HEK293 (cell line): Measurements from ENCODE around the gene CFAP46.

Experiments used
- CTCF ChIA-PET: fragments of 350-600 bp; formaldehyde crosslinking; extraction: SDS; loops from one replicate; lab custom pipeline; 2021; ENCODE audit warnings: antibody characterized with exemption; lab: Yijun Ruan, JAX
- POLR2A ChIA-PET: fragments of 300-600 bp; formaldehyde crosslinking; extraction: SDS; loops from one replicate; lab custom pipeline; 2020; ENCODE audit warnings: antibody characterized with exemption, inconsistent platforms; lab: Yijun Ruan, JAX
- H3K27ac ChIP-seq: fragments of 200-500 bp; sonication (Bioruptor generic); 2 replicates; pipeline ENCODE4 v1.5.1; 2014; ENCODE audit warnings: low read depth, low read length, control low read depth, inconsistent platforms; ENCODE audit errors: extremely low read depth
- H3K36me3 ChIP-seq, 2 experiments: fragments of 200-500 bp in 1 of 2; sonication (Bioruptor generic) in 1 of 2; 1 replicate in 1 of 2; 2 replicates in 1 of 2; pipeline ENCODE4 v1.5.1; 2014 to 2017; ENCODE audit warnings: inconsistent platforms in 2 of 2, low read length in 2 of 2; ENCODE audit not compliant: control insufficient read depth in 2 of 2, insufficient read depth in 1 of 2
- H3K4me1 ChIP-seq: fragments of 200-500 bp; sonication (Bioruptor generic); 2 replicates; pipeline ENCODE4 v1.5.1; 2014; ENCODE audit warnings: mild to moderate bottlenecking, low read length, inconsistent platforms; ENCODE audit not compliant: control insufficient read depth, insufficient read depth
- H3K4me3 ChIP-seq: 2 replicates; pipeline ENCODE4 v1.5.1; 2011; ENCODE audit warnings: low read depth, mild to moderate bottlenecking, control low read depth, low read length, moderate library complexity
- H3K9me3 ChIP-seq: fragments of 200-500 bp; sonication (Bioruptor generic); 2 replicates; pipeline ENCODE4 v1.5.1; 2014; ENCODE audit warnings: low read depth, low read length, inconsistent platforms; ENCODE audit not compliant: control insufficient read depth, insufficient read depth
- CTCF ChIP-seq: fragments of 450-650 bp; formaldehyde crosslinking; IDR thresholded peaks from 2 replicates; pipeline ENCODE4 v1.5.1; 2016; ENCODE audit warnings: missing biosample characterization, missing genetic modification characterization
- HOXC10 ChIP-seq: sonication (generic); formaldehyde crosslinking; IDR thresholded peaks from 2 replicates; pipeline ENCODE4 v1.8.1; 2023; ENCODE audit warnings: mild to moderate bottlenecking, missing genetic modification reagents
- KLF16 ChIP-seq: fragments of 450-650 bp; formaldehyde crosslinking; IDR thresholded peaks from 2 replicates; pipeline ENCODE4 v1.5.1; 2017; ENCODE audit warnings: missing biosample characterization, missing genetic modification characterization
- PBX3 ChIP-seq: sonication (generic); formaldehyde crosslinking; IDR thresholded peaks from 2 replicates; pipeline ENCODE4 v1.8.1; 2022; ENCODE audit warnings: mild to moderate bottlenecking, moderate library complexity, missing genetic modification reagents
- PRDM6 ChIP-seq: fragments of 450-650 bp; formaldehyde crosslinking; IDR thresholded peaks from 2 replicates; pipeline ENCODE4 v1.5.1; 2017; ENCODE audit warnings: missing biosample characterization, missing genetic modification characterization
- ZIC2 ChIP-seq: fragments of 450-650 bp; formaldehyde crosslinking; IDR thresholded peaks from 2 replicates; pipeline ENCODE4 v1.5.1; 2016; ENCODE audit warnings: missing biosample characterization, missing genetic modification characterization
- ZNF16 ChIP-seq: fragments of 450-650 bp; formaldehyde crosslinking; IDR thresholded peaks from 2 replicates; pipeline ENCODE4 v1.5.1; 2016; ENCODE audit warnings: low read depth, missing biosample characterization, missing genetic modification characterization
- ZNF184 ChIP-seq: fragments of 450-650 bp; IDR thresholded peaks from 2 replicates; pipeline ENCODE4 v1.5.1; 2018; ENCODE audit warnings: missing biosample characterization, mild to moderate bottlenecking, missing genetic modification characterization
- ZNF202 ChIP-seq: fragments of 450-650 bp; formaldehyde crosslinking; IDR thresholded peaks from 2 replicates; pipeline ENCODE4 v1.5.1; 2016; ENCODE audit warnings: missing biosample characterization, missing genetic modification characterization, borderline replicate concordance
- ZNF214 ChIP-seq: fragments of 450-650 bp; formaldehyde crosslinking; IDR thresholded peaks from 2 replicates; pipeline ENCODE4 v1.5.1; 2017; ENCODE audit warnings: missing biosample characterization, mild to moderate bottlenecking, missing genetic modification characterization, borderline replicate concordance
- ZNF280C ChIP-seq: fragments of 450-650 bp; formaldehyde crosslinking; IDR thresholded peaks from 2 replicates; pipeline ENCODE4 v1.5.1; 2016; ENCODE audit warnings: missing biosample characterization, missing genetic modification characterization
- ZNF292 ChIP-seq: fragments of 450-650 bp; formaldehyde crosslinking; IDR thresholded peaks from 2 replicates; pipeline ENCODE4 v1.5.1; 2016; ENCODE audit warnings: low read depth, missing biosample characterization, missing genetic modification characterization, borderline replicate concordance
- ZNF555 ChIP-seq: fragments of 450-650 bp; formaldehyde crosslinking; conservative IDR thresholded peaks from 2 replicates; pipeline ENCODE4 v1.5.1; 2017; ENCODE audit warnings: missing biosample characterization, mild to moderate bottlenecking, missing genetic modification characterization, inconsistent platforms
- ZNF585B ChIP-seq: fragments of 450-650 bp; formaldehyde crosslinking; IDR thresholded peaks from 2 replicates; pipeline ENCODE4 v1.5.1; 2016; ENCODE audit warnings: missing biosample characterization, missing genetic modification characterization
- ZNF623 ChIP-seq: fragments of 450-650 bp; formaldehyde crosslinking; IDR thresholded peaks from 2 replicates; pipeline ENCODE4 v1.5.1; 2016; ENCODE audit warnings: missing biosample characterization, missing genetic modification characterization
- ZNF837 ChIP-seq: fragments of 450-650 bp; formaldehyde crosslinking; IDR thresholded peaks from 2 replicates; pipeline ENCODE4 v1.5.1; 2016; ENCODE audit warnings: missing biosample characterization, missing genetic modification characterization
- TF ChIP-seq, protein P1 (sequence below): fragments of 450-650 bp; formaldehyde crosslinking; IDR thresholded peaks from 2 replicates; pipeline ENCODE4 v1.5.1; 2016; ENCODE audit warnings: missing biosample characterization, missing genetic modification characterization, low read depth
- TF ChIP-seq, protein P2 (sequence below): fragments of 450-650 bp; formaldehyde crosslinking; IDR thresholded peaks from 2 replicates; pipeline ENCODE4 v1.5.1; 2016; ENCODE audit warnings: missing biosample characterization, missing genetic modification characterization, low read depth
- TF ChIP-seq, protein P3 (sequence below): fragments of 450-650 bp; formaldehyde crosslinking; IDR thresholded peaks from 2 replicates; pipeline ENCODE4 v1.5.1; 2016; ENCODE audit warnings: missing biosample characterization, missing genetic modification characterization

The CFAP46 gene

DNA sequence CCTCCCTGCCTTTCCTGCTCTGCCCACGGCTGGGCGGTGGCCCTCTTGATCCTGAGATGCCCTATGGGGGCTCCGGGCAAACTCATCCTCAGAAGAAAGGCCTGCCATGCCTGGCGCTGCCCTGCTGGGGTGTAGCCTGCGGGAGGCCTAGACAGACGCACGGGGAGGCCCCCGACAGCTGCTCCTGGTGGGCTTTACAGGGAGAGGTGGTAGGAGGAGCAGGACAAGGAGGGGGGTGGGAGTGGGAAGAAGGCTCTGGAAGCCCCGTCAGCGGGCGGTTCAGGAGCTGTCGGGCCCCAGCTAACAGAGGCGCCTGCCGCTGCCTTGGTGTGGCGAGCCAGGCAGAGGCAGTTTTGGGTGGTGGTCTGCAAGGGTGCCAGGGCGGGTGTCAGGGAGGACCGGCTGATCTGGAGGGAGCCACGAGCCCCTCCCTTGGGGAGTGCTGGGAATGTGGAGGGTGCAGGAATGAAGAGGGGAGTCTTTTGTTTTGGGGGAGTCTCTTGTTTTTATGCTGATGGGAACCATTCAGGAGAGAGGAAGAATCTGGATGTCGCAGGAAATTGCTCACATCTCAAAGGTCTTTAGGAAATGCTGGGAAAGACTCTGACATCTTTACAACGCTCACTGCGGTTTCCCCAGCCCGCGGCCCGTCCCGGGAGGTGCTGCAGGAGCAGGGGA is 63.5 kb downstream of the CFAP46 start (continued):
- TF ChIP-seq CTCF (tag by site-specific recombination) (no peak), KLF16 (tag by site-specific recombination) (no peak), ZNF202 (tag by site-specific recombination) (no peak), PRDM6 (tag by site-specific recombination) (no peak), ZNF555 (tag by site-specific recombination) (no peak)

GRCh38 chr10:132878091-132878729 is 64.2 kb downstream of the CFAP46 start:
- POLR2A ChIA-PET: no interaction called here
- Histone ChIP-seq H3K36me3 (no peaks in the 10 kb centered on the region), H3K4me3 (no peak overlapping the region)
- CTCF ChIA-PET: no interaction called here
- TF ChIP-seq PBX3 (CRISPR knock-in tag) (no peak), ZIC2 (tag by site-specific recombination) (peak; percentile 93)
- TF ChIP-seq, all 188 proteins: peak for 1
- H3K9me3 ChIP-seq: no peaks in the 10 kb centered on the region
- no peak overlapping the region for H3K27ac ChIP-seq
- no peaks in the 10 kb centered on the region for H3K4me1 ChIP-seq

DNA sequence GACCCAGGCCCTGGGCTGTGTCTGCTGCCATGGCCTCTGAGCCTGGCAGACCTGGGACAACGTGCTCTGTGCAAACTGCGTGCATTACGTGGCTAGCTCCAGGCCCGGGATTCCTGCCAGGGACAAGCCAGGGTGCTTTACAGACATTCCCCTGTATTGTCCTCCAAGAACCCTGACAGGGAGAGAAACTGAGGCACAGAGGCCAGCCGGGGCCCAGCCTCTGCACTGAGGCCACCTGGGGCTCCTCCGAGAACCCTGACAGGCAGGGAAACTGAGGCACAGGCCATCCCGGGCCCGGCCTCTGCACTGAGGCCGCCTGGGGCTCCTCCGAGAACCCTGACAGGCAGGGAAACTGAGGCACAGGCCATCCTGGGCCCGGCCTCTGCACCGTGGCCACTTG is 64.9 kb downstream of the CFAP46 start:
- H3K27ac ChIP-seq: no peak overlapping the region
- H3K4me3 ChIP-seq: no peak overlapping the region
- POLR2A ChIA-PET: no interaction called here
- CTCF ChIA-PET: no interaction called here
- no peaks in the 10 kb centered on the region for H3K4me1 ChIP-seq
- H3K36me3 ChIP-seq: no peaks in the 10 kb centered on the region
- no peaks in the 10 kb centered on the region for H3K9me3 ChIP-seq
- TF ChIP-seq HOXC10 (CRISPR knock-in tag) (no peak), ZNF184 (tag by site-specific recombination) (no peak), ZNF16 (tag by site-specific recombination) (no peak), ZNF837 (no peak), ZNF585B (tag by site-specific recombination) (no peak), ZNF292 (tag by site-specific recombination) (no peak), ZNF214 (tag by site-specific recombination) (no peak), ZNF623 (no peak), ZNF202 (tag by site-specific recombination) (no peak), ZNF280C (no peak)
- TF ChIP-seq, protein P1, sequence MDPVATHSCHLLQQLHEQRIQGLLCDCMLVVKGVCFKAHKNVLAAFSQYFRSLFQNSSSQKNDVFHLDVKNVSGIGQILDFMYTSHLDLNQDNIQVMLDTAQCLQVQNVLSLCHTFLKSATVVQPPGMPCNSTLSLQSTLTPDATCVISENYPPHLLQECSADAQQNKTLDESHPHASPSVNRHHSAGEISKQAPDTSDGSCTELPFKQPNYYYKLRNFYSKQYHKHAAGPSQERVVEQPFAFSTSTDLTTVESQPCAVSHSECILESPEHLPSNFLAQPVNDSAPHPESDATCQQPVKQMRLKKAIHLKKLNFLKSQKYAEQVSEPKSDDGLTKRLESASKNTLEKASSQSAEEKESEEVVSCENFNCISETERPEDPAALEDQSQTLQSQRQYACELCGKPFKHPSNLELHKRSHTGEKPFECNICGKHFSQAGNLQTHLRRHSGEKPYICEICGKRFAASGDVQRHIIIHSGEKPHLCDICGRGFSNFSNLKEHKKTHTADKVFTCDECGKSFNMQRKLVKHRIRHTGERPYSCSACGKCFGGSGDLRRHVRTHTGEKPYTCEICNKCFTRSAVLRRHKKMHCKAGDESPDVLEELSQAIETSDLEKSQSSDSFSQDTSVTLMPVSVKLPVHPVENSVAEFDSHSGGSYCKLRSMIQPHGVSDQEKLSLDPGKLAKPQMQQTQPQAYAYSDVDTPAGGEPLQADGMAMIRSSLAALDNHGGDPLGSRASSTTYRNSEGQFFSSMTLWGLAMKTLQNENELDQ (tag by site-specific recombination): no peak
- TF ChIP-seq, protein P2, sequence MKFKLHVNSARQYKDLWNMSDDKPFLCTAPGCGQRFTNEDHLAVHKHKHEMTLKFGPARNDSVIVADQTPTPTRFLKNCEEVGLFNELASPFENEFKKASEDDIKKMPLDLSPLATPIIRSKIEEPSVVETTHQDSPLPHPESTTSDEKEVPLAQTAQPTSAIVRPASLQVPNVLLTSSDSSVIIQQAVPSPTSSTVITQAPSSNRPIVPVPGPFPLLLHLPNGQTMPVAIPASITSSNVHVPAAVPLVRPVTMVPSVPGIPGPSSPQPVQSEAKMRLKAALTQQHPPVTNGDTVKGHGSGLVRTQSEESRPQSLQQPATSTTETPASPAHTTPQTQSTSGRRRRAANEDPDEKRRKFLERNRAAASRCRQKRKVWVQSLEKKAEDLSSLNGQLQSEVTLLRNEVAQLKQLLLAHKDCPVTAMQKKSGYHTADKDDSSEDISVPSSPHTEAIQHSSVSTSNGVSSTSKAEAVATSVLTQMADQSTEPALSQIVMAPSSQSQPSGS (tag by site-specific recombination): no peak
- TF ChIP-seq, protein P3, sequence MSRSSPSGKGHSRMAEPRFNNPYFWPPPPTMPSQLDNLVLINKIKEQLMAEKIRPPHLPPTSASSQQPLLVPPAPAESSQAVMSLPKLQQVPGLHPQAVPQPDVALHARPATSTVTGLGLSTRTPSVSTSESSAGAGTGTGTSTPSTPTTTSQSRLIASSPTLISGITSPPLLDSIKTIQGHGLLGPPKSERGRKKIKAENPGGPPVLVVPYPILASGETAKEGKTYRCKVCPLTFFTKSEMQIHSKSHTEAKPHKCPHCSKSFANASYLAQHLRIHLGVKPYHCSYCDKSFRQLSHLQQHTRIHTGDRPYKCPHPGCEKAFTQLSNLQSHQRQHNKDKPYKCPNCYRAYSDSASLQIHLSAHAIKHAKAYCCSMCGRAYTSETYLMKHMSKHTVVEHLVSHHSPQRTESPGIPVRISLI (tag by site-specific recombination): no peak
